ENCODE measurements around the gene HHIP. TPM values are rescaled to one million over a fixed set of nuclear protein-coding genes. Genes with fewer than 3 reads are reported as not detected.

The HHIP gene
- total and polyA plus RNA-seq, 2 donors from 2014 or later: 0.85 to 2.5 TPM

DNA sequence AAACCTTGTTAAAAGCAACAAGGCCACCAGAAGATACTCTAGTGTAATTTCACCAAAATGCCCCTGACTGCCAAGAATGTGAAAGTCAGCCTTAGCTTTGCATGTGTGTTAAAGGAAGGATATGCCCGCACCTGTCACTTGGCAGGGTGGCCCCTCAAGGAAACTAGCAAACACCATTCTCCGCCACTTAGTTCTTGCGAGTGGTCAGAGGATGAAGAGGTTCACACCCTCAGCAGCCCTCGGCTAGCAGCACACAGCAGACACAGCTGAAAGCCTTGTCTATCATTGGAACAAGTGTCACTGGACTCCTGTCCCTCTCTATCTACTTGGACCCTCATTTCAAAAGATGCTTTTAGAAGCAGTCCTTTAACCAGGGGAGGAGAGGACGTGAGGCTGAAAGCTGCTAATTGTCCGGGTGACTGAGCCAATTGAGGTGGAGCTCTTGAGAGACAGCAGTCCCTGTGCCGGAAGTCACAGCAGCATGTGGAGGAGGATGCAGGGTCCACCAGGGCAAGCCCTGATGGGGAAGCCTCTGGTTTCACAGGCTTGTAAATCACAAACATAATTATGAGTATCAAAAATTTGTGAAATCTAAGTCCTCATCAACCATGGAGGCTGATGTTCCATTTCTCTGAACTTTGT lies 18.0 kb downstream of the HHIP start:
- Histone ChIP-seq H3K27ac (ENCODE audit: low read depth in 2 of 2, low read length in 2 of 2) (no peak overlapping the region), H3K36me3 (ENCODE audit: control insufficient read depth in 2 of 3, insufficient read depth in 3 of 3, low read length in 3 of 3) (no peaks in the 10 kb centered on the region), H3K27me3 (ENCODE audit: control insufficient read depth, insufficient read depth, low read length) (no peaks in the 10 kb centered on the region), H3K9me3 (ENCODE audit: control insufficient read depth in 2 of 3, insufficient read depth in 1 of 3, low read length in 3 of 3) (no peaks in the 10 kb centered on the region), H3K9ac (ENCODE audit: low read length in 3 of 3) (no peak overlapping the region), H3K4me3 (ENCODE audit: low read length in 3 of 3) (no peak overlapping the region), H3K4me1 (ENCODE audit: control insufficient read depth in 2 of 3, insufficient read depth in 2 of 3, low read depth in 1 of 3, low read length in 3 of 3) (no peaks in the 10 kb centered on the region)
- TF ChIP-seq, protein P1, sequence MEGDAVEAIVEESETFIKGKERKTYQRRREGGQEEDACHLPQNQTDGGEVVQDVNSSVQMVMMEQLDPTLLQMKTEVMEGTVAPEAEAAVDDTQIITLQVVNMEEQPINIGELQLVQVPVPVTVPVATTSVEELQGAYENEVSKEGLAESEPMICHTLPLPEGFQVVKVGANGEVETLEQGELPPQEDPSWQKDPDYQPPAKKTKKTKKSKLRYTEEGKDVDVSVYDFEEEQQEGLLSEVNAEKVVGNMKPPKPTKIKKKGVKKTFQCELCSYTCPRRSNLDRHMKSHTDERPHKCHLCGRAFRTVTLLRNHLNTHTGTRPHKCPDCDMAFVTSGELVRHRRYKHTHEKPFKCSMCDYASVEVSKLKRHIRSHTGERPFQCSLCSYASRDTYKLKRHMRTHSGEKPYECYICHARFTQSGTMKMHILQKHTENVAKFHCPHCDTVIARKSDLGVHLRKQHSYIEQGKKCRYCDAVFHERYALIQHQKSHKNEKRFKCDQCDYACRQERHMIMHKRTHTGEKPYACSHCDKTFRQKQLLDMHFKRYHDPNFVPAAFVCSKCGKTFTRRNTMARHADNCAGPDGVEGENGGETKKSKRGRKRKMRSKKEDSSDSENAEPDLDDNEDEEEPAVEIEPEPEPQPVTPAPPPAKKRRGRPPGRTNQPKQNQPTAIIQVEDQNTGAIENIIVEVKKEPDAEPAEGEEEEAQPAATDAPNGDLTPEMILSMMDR (IDR thresholded peaks at IDR 0.05; ENCODE audit: borderline replicate concordance, extremely low read depth, insufficient read depth): no peak
- DNase-seq (no peak), FAIRE-seq (no peak)
- intact Hi-C loops (cut with DNase I): no loop called here

- TF ChIP-seq, protein P1 (IDR thresholded peaks at IDR 0.05; ENCODE audit: borderline replicate concordance, extremely low read depth, insufficient read depth): no peak
- H3K9me3 ChIP-seq (ENCODE audit: control insufficient read depth in 2 of 3, insufficient read depth in 1 of 3, low read length in 3 of 3): no peaks in the 10 kb centered on the region
- no peak for FAIRE-seq
- no peaks in the 10 kb centered on the region for H3K4me1 ChIP-seq (ENCODE audit: control insufficient read depth in 2 of 3, insufficient read depth in 2 of 3, low read depth in 1 of 3, low read length in 3 of 3)
- H3K27ac ChIP-seq (ENCODE audit: low read depth in 2 of 2, low read length in 2 of 2): no peak overlapping the region
- H3K9ac ChIP-seq (ENCODE audit: low read length in 3 of 3): no peak overlapping the region
- no peaks in the 10 kb centered on the region for H3K27me3 ChIP-seq (ENCODE audit: control insufficient read depth, insufficient read depth, low read length)
- no peaks in the 10 kb centered on the region for H3K36me3 ChIP-seq (ENCODE audit: control insufficient read depth in 2 of 3, insufficient read depth in 3 of 3, low read length in 3 of 3)
- intact Hi-C loops (cut with DNase I): no loop called here
- no peak for DNase-seq
- no peak overlapping the region for H3K4me3 ChIP-seq (ENCODE audit: low read length in 3 of 3)
These were observed 20.7 kb downstream of the HHIP start for GRCh38 chr4:144666539-144667175.

DNA sequence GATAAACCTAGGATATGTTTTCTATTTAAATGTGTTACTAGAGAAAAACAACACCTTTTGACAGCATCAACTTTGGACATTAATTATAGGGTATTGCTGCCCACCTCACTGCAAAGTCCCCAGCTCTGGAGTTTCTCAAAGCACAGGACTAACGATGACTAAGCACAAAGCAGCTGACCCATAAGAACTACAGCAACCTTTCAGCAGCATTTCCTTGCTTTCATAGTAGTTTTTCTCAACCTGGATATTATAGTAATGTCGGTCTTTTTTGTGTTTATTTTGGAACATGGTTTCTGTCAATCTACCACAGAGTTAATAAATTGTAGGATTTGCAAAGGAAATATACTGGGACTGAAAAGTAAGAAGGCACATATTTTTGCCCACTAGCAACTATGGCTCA lies 21.5 kb downstream of the HHIP start:
- Histone ChIP-seq H3K9me3 (ENCODE audit: control insufficient read depth in 2 of 3, insufficient read depth in 1 of 3, low read length in 3 of 3) (no peaks in the 10 kb centered on the region), H3K27me3 (ENCODE audit: control insufficient read depth, insufficient read depth, low read length) (no peaks in the 10 kb centered on the region), H3K4me1 (ENCODE audit: control insufficient read depth in 2 of 3, insufficient read depth in 2 of 3, low read depth in 1 of 3, low read length in 3 of 3) (no peaks in the 10 kb centered on the region), H3K4me3 (ENCODE audit: low read length in 3 of 3) (no peak overlapping the region), H3K36me3 (ENCODE audit: control insufficient read depth in 2 of 3, insufficient read depth in 3 of 3, low read length in 3 of 3) (no peaks in the 10 kb centered on the region), H3K9ac (ENCODE audit: low read length in 3 of 3) (no peak overlapping the region), H3K27ac (ENCODE audit: low read depth in 2 of 2, low read length in 2 of 2) (no peak overlapping the region)
- TF ChIP-seq, protein P1 (IDR thresholded peaks at IDR 0.05; ENCODE audit: borderline replicate concordance, extremely low read depth, insufficient read depth): no peak
- DNase-seq (no peak), FAIRE-seq (no peak)
- intact Hi-C loops (cut with DNase I): no loop called here

All from kidney (tissue), 14 donors.